Colonic mucosa (tissue), 4 donors: ENCODE measurements around the gene POU2F2. TPM values are rescaled to one million over a fixed set of nuclear protein-coding genes. Genes with fewer than 3 reads are reported as not detected.

Experiments
- DNase-seq: peaks from one replicate; pipeline ENCODE4 v3.0.0-alpha.2; 2020
- H3K27ac ChIP-seq: fragments of 200-600 bp; one replicate; pipeline ENCODE4 v1.8.0; 2021
- H3K27me3 ChIP-seq: fragments of 200-600 bp; one replicate; pipeline ENCODE4 v1.8.0; 2021
- H3K36me3 ChIP-seq: fragments of 200-600 bp; one replicate; pipeline ENCODE4 v1.8.0; 2021
- H3K4me1 ChIP-seq: fragments of 200-600 bp; one replicate; pipeline ENCODE4 v1.8.0; 2021; ENCODE audit warnings: mild to moderate bottlenecking
- H3K4me3 ChIP-seq: fragments of 200-600 bp; one replicate; pipeline ENCODE4 v1.8.0; 2021
- H3K9ac ChIP-seq, 2 donors: one replicate each; pipeline ENCODE4 v1.7.0; 2013; ENCODE audit warnings: control low read depth in 2 of 2, low read depth in 2 of 2, low read length in 2 of 2
- H3K9me3 ChIP-seq: fragments of 200-600 bp; one replicate; pipeline ENCODE4 v1.8.0; 2021
- intact Hi-C: fragments of 100-400 bp; cut with DNase I; formaldehyde crosslinking; loops from one replicate; pipeline ENCODE4 v1.14.1; 2022
- total RNA-seq, 2 donors: library from RNA; stranded (reverse); fragmentation: NEBNext Ultra II Directional in 1 of 2; extraction: Animal tissue kit (Norgen Biotek cat#: 25700) in 1 of 2; gene quantifications; one replicate each; pipeline ENCODE4 v1.2.1, GENCODE V29; 2021
- TF ChIP-seq, protein P1 (sequence below): fragments of 200-600 bp; IDR thresholded peaks from one replicate; pipeline ENCODE4 v1.8.0; 2022; ENCODE audit warnings: antibody characterized with exemption, mild to moderate bottlenecking
- donor health status: healthy.
- donor health status: DM: no; HTN: no; CAD: no.
- donor health status: DM: no; HTN: no; CAD: no.

The POU2F2 gene
- total RNA-seq, 2 donors from 2014 or later, result 2.1 to 4.0 TPM

DNA sequence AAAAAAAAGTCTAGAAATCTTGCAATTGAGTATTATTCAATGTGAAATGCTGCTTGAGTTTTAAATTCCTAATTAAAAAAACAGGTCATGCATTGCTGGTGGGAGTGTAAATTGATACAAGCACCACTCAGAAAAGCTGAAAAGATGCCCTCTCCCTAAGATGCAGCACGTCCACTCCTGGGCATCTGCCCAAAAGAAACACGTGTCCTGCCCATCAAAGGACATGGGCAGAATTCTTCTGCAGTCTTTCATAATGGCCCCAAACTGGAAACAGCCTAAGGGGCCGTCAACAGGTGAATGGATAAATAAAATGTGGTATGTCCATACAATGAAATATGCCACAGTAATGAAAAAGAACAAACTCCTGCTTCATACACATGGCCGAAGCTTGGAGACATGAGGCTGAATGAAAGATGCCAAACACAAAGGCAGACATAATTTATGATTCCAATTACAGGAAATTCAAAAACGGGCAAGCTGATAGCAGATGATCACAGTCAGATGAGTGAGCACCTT is 7.8 kb downstream of the POU2F2 start:
- no peaks in the 10 kb centered on the region for H3K27me3 ChIP-seq
- TF ChIP-seq, protein P1, sequence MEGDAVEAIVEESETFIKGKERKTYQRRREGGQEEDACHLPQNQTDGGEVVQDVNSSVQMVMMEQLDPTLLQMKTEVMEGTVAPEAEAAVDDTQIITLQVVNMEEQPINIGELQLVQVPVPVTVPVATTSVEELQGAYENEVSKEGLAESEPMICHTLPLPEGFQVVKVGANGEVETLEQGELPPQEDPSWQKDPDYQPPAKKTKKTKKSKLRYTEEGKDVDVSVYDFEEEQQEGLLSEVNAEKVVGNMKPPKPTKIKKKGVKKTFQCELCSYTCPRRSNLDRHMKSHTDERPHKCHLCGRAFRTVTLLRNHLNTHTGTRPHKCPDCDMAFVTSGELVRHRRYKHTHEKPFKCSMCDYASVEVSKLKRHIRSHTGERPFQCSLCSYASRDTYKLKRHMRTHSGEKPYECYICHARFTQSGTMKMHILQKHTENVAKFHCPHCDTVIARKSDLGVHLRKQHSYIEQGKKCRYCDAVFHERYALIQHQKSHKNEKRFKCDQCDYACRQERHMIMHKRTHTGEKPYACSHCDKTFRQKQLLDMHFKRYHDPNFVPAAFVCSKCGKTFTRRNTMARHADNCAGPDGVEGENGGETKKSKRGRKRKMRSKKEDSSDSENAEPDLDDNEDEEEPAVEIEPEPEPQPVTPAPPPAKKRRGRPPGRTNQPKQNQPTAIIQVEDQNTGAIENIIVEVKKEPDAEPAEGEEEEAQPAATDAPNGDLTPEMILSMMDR, result no peak
- intact Hi-C loops, result no loop called here
- H3K36me3 ChIP-seq, result no peaks in the 10 kb centered on the region
- H3K27ac ChIP-seq, result no peak overlapping the region
- no peak overlapping the region for H3K4me3 ChIP-seq
- H3K4me1 ChIP-seq, result no peaks in the 10 kb centered on the region
- no peak for DNase-seq
- H3K9ac ChIP-seq, result no peak overlapping the region
- H3K9me3 ChIP-seq, result no peaks in the 10 kb centered on the region

DNA sequence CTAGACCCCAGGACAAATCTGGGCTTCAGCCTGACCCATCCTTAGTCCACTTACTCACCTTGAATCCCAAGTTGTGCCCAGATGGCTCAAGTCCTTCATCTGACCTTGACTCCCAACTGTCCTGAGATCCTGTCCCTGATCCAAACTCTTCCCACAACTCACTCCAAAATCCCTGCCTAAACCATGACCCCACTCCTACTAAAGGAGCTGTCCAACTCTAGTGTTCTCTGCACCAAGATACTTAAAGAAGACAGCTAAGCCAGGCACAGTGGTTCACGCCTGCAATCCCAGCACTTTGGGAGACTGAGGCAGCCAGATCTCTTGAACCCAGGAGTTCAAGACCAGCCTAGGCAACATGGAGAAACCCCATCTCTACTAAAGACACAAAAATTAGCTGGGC is 8.5 kb downstream of the POU2F2 start:
- DNase-seq, result no peak
- intact Hi-C loops, result no loop called here
- Histone ChIP-seq H3K36me3 (no peaks in the 10 kb centered on the region), H3K27ac (no peak overlapping the region), H3K9ac (no peak overlapping the region), H3K4me1 (no peaks in the 10 kb centered on the region), H3K27me3 (no peaks in the 10 kb centered on the region), H3K9me3 (no peaks in the 10 kb centered on the region), H3K4me3 (no peak overlapping the region)
- TF ChIP-seq, protein P1, result no peak

DNA sequence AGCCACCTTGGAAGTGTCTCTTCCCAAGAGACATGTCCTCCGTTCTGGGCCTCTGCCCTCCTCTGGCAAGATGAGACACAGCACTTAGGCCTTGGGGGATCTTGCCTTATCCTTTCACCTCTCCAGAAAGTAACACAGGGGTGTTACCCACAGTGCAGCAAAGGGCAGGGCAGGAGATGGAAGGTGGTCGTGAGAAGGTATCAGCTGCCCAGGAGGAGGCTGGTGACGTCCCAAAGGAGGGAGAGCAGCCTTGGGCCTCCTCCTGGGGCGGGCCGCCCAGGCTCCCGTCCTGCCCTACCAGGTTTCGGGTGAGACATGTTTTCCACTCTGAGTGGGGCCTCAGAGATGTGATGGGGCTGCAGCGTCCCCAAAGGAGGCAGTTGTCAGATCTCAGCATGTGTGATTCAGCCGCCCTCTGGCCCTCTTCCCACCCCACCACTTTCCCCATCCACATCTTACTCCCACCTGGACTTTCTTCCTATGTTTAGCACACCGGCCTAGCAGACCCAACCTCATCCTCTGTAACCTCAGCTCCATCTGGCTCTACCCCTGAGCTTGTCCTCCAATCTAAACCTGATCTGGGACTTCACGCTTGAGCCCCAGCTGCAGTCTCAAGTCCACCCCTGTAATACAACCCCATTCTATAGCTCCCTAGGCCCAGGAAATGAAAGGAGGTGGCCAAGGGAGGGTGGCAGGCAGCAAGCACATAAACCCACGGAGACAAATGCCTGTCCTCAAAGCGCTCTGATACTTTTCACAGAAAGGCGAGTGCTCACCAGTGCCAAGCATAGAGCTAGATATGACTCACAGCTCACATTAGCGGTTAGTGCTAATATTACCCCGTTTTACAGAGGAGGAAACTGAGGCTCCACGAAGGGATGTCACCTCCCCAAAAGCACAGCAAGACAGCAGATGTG is 9.3 kb downstream of the POU2F2 start:
- Histone ChIP-seq H3K27ac (no peak overlapping the region), H3K36me3 (no peaks in the 10 kb centered on the region), H3K27me3 (no peaks in the 10 kb centered on the region), H3K4me3 (no peak overlapping the region), H3K4me1 (no peaks in the 10 kb centered on the region), H3K9ac (peak overlapping the region; percentile 12), H3K9me3 (no peaks in the 10 kb centered on the region)
- no peak for DNase-seq
- intact Hi-C loops, result no loop called here
- TF ChIP-seq, protein P1, result no peak

DNA sequence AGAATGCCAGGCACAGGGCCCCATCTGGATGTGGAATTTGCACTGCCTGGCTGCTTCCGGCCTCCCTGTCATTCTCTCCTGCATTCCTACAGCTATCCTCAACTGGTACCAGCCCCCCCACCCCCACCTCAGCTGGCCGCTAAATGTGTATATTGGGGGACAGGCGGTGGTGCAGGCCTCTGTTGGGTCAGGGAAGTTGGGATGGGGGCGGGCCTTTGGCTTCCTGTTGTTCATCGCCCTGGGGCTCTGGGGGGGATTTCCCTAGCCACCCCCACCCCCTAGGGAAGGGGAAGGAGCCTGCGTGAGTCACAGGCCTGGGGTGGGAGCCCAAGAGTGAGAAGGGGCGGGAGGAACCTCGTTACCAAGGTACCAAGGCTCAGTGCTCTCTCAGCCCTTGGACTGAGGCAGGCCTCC is 10.6 kb downstream of the POU2F2 start:
- Histone ChIP-seq H3K4me1 (no peaks in the 10 kb centered on the region), H3K36me3 (no peaks in the 10 kb centered on the region), H3K9me3 (no peaks in the 10 kb centered on the region), H3K27ac (no peak overlapping the region), H3K9ac (no peak overlapping the region), H3K27me3 (no peaks in the 10 kb centered on the region), H3K4me3 (no peak overlapping the region)
- TF ChIP-seq, protein P1, result no peak
- intact Hi-C loops, result no loop called here
- DNase-seq, result peak; percentile 43

DNA sequence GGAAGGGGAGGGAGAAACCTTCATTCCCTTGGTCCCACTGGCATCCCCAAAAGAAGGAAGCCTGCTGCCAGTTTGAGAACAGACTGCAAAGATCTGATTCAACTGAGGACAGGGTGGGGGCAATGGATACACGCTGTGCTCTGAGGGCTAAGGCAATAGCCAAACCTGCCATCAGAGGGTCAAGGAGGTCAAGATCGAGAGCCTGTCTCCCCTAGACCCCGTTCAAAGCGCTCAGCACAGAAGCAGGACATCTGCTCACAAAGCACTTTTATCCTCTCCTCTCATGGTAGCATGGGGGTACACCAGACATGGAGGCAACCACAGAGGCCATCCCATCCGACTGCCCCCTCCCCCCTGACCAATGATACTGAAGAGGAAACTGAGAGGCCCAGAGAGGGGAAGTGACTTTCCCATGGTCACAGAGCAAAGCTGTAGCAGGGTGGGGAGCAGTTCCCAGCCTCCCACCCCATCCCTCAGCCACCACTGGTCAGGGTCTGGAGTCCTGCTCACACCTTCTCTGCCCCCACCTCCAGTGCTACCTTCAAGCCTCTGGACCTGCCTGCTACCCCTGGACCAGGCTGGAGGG is 11.1 kb downstream of the POU2F2 start:
- no peaks in the 10 kb centered on the region for H3K4me1 ChIP-seq
- H3K9me3 ChIP-seq, result no peaks in the 10 kb centered on the region
- no peaks in the 10 kb centered on the region for H3K36me3 ChIP-seq
- no peaks in the 10 kb centered on the region for H3K27me3 ChIP-seq
- TF ChIP-seq, protein P1, result no peak
- H3K27ac ChIP-seq, result no peak overlapping the region
- H3K4me3 ChIP-seq, result no peak overlapping the region
- H3K9ac ChIP-seq, result no peak overlapping the region
- intact Hi-C loops, result no loop called here
- DNase-seq, result no peak
